Omental fat pad (tissue), 4 donors: ENCODE data around the gene NCKAP5L. TPM values are rescaled to one million over a fixed set of nuclear protein-coding genes. Genes with fewer than 3 reads are reported as not detected.

ENCODE experiments used
- ATAC-seq: fragments of 150-250 bp; one replicate; pipeline ENCODE4 v1.9.1; 2016; ENCODE audit warnings: mild to moderate bottlenecking, moderate library complexity; ENCODE audit not compliant: low FRiP score
- DNase-seq: peaks from one replicate; pipeline ENCODE4 v3.0.0-alpha.2; 2019; ENCODE audit warnings: low spot score
- CTCF ChIP-seq, 3 donors: fragments of 450-650 bp; IDR thresholded peaks; one replicate each; pipeline ENCODE4 v1.5.1; 2016 to 2017; ENCODE audit warnings: antibody characterized with exemption in 3 of 3, mild to moderate bottlenecking in 3 of 3, moderate library complexity in 2 of 3
- total RNA-seq, 4 donors: library from RNA; depleted of rRNA; stranded (reverse); fragments of >200 nt; gene quantifications; one replicate each; pipeline ENCODE4 v1.1.0, GENCODE V29; 2016

Gene NCKAP5L
- total RNA-seq, 4 donors from 2014 or later = 14.2 to 20.3 (median 17.6) TPM

GRCh38 chr12:49868449-49868848, 40.2 kb upstream of the NCKAP5L start:
- DNase-seq = no peak

GRCh38 chr12:49867570-49868341, 39.5 kb upstream of the NCKAP5L start:
- DNase-seq (no peak), ATAC-seq (no peak)
- no peak for TF ChIP-seq CTCF (IDR thresholded peaks at IDR 0.05)

More at GRCh38 chr12:49868449-49868848, 40.2 kb upstream of the NCKAP5L start:
- no peak for TF ChIP-seq CTCF (IDR thresholded peaks at IDR 0.05)
- ATAC-seq = no peak

- ATAC-seq = peak; percentile 53
- peak; percentile 77 for DNase-seq
- TF ChIP-seq CTCF (IDR thresholded peaks at IDR 0.05) = peak in 2 of 3 donors; percentile 73 to 94
Measured at GRCh38 chr12:49866859-49867569, 38.8 kb upstream of the NCKAP5L start.

GRCh38 chr12:49865782-49866135, 37.5 kb upstream of the NCKAP5L start:
- ATAC-seq (no peak), DNase-seq (no peak)
- no peak for TF ChIP-seq CTCF (IDR thresholded peaks at IDR 0.05)

GRCh38 chr12:49865109-49865781, 37.0 kb upstream of the NCKAP5L start:
- no peak for TF ChIP-seq CTCF (IDR thresholded peaks at IDR 0.05)
- DNase-seq (no peak), ATAC-seq (no peak)

GRCh38 chr12:49864798-49865090, 36.5 kb upstream of the NCKAP5L start:
- DNase-seq = no peak
- TF ChIP-seq CTCF (IDR thresholded peaks at IDR 0.05) = no peak
- ATAC-seq = no peak
